PFSK-1 (cell line): ENCODE results near the gene C22orf39.

Experiments
- FOXP2 ChIP-seq: optimal IDR thresholded peaks from 2 replicates; pipeline ENCODE3; 2011; ENCODE audit warnings: borderline replicate concordance, control low read depth, inconsistent platforms; ENCODE audit not compliant: insufficient read depth; ENCODE audit errors: extremely low read length, extremely low read depth
- POLR2AphosphoS5 ChIP-seq: IDR thresholded peaks from 2 replicates; pipeline ENCODE4 v1.6.1; 2012; ENCODE audit warnings: low read depth, mild to moderate bottlenecking, control low read depth, low read length, moderate library complexity
- SIN3A ChIP-seq: IDR thresholded peaks from 2 replicates; pipeline ENCODE4 v1.6.1; 2012; ENCODE audit warnings: mild to moderate bottlenecking, low read length, moderate library complexity, borderline replicate concordance; ENCODE audit not compliant: insufficient read depth
- TAF1 ChIP-seq: IDR thresholded peaks from 2 replicates; pipeline ENCODE4 v1.6.1; 2012; ENCODE audit warnings: low read length, control low read depth, borderline replicate concordance; ENCODE audit not compliant: insufficient read depth
- TF ChIP-seq, protein P1 (sequence below), 2 experiments: IDR thresholded peaks; 2 replicates each; pipeline versions ENCODE4 v1.6.1 to v1.8.0; 2011 to 2012; ENCODE audit warnings: low read depth in 2 of 2, low read length in 2 of 2, control low read depth in 1 of 2, inconsistent platforms in 1 of 2, mild to moderate bottlenecking in 1 of 2, moderate library complexity in 1 of 2; ENCODE audit not compliant: insufficient read depth in 1 of 2

The C22orf39 gene

DNA sequence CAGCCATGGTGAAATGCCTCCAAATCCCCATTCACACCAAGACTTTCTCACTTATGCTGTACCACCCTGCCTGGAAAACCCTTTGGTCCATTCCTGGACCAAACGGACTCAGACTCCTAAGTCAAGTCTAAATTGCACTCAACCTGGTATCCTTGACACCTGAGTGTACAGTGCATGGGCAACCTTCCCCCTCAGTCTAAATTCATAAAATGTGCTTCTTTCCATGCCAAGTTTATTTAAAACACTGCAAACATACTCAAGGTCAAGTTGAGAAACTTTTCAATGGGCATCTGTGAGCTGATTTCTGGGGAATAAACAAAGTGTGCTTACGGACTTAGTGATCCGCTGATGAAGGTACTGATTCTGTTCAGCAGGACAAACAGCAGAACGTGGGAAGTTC is 42.4 kb downstream of the C22orf39 start:
- TF ChIP-seq TAF1 (no peak), FOXP2 (no peak), SIN3A (no peak), POLR2AphosphoS5 (no peak)
- TF ChIP-seq, protein P1, sequence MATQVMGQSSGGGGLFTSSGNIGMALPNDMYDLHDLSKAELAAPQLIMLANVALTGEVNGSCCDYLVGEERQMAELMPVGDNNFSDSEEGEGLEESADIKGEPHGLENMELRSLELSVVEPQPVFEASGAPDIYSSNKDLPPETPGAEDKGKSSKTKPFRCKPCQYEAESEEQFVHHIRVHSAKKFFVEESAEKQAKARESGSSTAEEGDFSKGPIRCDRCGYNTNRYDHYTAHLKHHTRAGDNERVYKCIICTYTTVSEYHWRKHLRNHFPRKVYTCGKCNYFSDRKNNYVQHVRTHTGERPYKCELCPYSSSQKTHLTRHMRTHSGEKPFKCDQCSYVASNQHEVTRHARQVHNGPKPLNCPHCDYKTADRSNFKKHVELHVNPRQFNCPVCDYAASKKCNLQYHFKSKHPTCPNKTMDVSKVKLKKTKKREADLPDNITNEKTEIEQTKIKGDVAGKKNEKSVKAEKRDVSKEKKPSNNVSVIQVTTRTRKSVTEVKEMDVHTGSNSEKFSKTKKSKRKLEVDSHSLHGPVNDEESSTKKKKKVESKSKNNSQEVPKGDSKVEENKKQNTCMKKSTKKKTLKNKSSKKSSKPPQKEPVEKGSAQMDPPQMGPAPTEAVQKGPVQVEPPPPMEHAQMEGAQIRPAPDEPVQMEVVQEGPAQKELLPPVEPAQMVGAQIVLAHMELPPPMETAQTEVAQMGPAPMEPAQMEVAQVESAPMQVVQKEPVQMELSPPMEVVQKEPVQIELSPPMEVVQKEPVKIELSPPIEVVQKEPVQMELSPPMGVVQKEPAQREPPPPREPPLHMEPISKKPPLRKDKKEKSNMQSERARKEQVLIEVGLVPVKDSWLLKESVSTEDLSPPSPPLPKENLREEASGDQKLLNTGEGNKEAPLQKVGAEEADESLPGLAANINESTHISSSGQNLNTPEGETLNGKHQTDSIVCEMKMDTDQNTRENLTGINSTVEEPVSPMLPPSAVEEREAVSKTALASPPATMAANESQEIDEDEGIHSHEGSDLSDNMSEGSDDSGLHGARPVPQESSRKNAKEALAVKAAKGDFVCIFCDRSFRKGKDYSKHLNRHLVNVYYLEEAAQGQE (IDR thresholded peaks at IDR 0.05; ENCODE audit: insufficient read depth in 1 of 2, low read depth in 2 of 2, low read length in 2 of 2) = no peak

DNA sequence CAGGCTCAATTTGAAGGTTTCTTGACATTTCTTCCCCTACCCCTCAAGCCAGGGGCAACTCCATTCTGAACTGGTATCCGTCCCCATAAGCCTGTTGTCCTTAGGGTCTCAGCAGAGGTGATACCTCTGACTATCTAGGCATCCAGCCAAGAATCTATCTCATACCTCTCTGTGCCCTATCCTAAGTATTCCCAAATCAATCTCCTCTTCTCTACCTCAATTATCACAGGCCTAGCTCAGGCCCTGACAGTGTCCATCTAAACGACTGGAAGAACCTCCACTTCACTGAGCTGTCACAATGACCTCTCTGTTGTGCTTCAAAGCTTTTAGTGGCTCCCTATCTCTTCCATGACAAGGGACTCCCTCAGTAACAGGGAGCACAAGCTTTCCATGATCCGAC is 42.8 kb downstream of the C22orf39 start:
- TF ChIP-seq POLR2AphosphoS5 (no peak), TAF1 (no peak), FOXP2 (no peak), SIN3A (no peak)
- TF ChIP-seq, protein P1 (IDR thresholded peaks at IDR 0.05; ENCODE audit: insufficient read depth in 1 of 2, low read depth in 2 of 2, low read length in 2 of 2) = no peak

DNA sequence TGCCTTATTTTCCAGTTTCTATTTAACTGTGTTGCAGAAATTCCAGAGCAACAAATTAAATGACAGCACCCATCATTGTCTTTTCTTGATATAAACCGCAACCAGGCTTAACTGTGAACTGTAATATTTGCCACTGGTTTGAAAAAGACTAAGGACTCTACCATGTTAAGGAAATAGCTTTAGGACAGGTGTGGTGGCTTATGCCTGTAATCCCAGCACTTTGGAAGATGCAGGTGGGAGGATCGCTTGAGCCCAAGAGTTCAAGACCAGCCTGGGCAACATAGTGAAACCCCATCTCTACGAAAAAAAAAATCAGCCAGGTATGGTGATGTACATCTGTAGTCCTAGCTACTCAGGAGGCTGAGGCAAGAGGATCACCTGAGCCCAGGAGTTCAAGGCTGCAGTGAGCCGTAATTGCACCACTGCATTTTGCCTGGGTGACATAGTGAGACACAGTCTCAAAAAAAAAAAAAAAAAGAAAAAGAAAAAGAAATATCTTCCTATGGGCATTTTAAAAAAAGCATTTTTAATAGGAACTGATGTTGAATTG is 44.8 kb downstream of the C22orf39 start:
- TF ChIP-seq POLR2AphosphoS5 = no peak
- TF ChIP-seq, protein P1 (IDR thresholded peaks at IDR 0.05; ENCODE audit: insufficient read depth in 1 of 2, low read depth in 2 of 2, low read length in 2 of 2) = no peak
- TF ChIP-seq SIN3A = no peak
- TF ChIP-seq FOXP2 = no peak
- TF ChIP-seq TAF1 = no peak

DNA sequence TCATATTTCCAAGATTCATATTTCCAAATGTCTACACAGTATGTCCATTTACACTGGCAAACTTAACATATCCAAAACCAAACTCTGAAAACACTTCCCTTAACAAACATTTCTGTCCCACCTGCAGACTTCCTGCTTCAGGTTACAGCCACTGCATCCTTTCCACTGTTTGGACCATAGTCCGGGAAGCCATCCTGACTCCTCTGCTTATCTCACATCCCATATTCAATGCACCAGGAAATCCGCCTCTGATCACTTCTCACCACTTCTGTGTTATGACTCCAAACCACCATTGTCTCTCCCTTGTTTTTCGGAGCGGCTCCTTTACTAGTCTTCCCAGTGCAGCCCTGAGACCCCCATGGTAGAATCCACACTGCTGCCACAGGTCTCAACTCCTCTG is 46.0 kb downstream of the C22orf39 start:
- TF ChIP-seq SIN3A = no peak
- TF ChIP-seq POLR2AphosphoS5 = no peak
- TF ChIP-seq TAF1 = no peak
- TF ChIP-seq, protein P1 (IDR thresholded peaks at IDR 0.05; ENCODE audit: insufficient read depth in 1 of 2, low read depth in 2 of 2, low read length in 2 of 2) = no peak
- no peak for TF ChIP-seq FOXP2

DNA sequence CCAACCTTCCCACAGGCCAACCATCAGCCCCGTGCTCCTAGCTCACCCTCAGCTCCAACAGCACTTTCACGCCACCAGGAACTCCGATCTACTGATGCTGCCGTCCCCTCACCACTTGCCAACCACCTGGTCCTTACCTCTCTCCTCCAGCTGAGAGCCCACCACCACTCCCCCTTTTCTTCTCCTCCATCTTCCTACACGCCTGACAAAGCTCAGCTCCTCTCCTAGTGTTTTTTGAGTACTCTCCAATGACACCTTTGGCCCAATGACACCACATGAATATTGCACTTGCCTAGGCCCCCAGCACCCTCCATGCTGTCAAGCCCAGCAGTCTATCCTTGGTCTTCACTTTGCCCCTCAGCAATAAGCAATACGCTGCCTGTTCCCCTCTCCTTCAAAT is 46.6 kb downstream of the C22orf39 start:
- TF ChIP-seq SIN3A = no peak
- no peak for TF ChIP-seq POLR2AphosphoS5
- TF ChIP-seq, protein P1 (IDR thresholded peaks at IDR 0.05; ENCODE audit: insufficient read depth in 1 of 2, low read depth in 2 of 2, low read length in 2 of 2) = no peak
- TF ChIP-seq FOXP2 = no peak
- no peak for TF ChIP-seq TAF1
